NCI-H82 treated with DMSO at 0.1 percent for 48 hours (cell line): Measurements from ENCODE around the gene SLC12A8.
"Not testable (repeated sequence)": the region's sequence is repeated elsewhere in the genome, so short reads cannot be mapped to it uniquely, and the experiment has no call there.

Source experiments
- DNase-seq: peaks from one replicate; lab custom pipeline; 2025; ENCODE audit not compliant: unreplicated experiment; lab: John Stamatoyannopoulos, UW

The SLC12A8 gene

DNA sequence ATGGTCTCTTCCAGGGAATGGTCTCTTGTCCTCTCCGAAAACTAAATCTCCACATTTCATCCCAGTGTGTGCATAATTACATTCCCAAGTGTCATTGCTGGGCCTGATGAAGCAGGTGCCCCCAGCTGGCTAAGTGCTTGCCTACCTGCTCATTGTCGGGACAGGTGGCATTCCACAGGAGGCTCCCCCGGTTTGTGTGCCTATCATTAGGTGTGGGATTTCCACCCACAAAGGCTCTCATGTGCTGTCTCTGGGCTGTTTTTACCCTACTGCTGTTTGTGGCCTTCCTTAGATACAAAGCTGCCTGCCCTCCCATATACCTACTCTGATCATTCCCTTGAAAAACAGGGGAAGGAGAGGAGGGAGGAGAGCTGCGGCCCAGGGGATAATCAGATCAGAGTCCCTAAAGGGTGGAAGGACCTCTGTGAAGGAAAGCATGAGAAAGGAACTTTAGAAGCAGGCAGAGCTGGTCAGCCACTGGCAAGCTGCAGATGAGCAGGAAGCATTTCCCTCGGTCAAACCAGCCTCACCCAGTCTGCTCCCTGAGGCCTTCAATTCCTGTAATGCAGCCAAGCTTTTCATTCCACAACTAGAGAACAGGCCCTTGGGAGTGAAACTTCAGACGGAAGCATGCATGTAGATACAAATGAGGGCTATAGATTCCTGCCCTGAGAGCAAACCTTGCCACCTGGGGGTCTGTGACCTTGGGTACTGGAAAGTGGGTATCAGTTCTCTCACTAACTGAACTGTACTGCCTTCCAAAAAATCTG is 96.1 kb downstream of the SLC12A8 start:
- no peak for DNase-seq

DNA sequence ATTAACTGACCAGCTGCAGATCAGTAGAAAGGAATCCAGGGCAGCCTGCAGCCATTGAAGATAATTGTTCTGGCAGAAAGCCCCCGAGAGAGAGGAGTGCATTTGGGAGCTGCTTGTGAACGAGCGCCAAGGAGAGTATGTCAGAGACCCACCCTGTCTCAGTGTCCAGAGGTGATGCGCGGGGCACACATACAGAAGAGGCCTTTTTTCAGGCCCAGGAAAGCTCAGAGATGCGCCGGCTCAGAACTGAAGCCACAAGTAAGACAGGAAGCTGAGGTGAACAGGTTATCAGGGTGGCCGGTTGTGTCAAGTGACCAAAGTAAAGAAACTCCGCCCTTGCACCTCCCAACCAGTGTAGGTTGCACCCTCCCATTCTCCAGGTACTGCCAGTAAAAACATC is 96.9 kb downstream of the SLC12A8 start:
- DNase-seq: no peak

DNA sequence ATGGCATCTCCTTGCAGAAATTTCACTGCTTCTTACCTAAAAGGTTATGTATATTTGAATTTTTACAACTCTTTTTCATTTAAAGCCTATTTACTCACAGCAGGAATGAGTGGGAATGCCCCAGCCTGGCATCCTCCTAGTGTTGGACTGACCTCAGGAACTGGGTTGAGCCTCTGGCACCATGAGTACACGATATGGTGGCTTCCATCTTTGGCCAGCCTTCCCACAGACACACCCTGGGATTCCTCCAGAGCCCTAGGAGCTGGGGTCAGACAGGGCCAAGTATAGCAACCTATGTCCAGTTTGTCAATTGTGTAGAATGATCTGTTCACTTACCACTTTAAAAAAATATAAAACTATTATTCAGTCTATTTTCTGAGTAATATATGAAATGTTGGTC is 99.6 kb downstream of the SLC12A8 start:
- DNase-seq: no peak

DNA sequence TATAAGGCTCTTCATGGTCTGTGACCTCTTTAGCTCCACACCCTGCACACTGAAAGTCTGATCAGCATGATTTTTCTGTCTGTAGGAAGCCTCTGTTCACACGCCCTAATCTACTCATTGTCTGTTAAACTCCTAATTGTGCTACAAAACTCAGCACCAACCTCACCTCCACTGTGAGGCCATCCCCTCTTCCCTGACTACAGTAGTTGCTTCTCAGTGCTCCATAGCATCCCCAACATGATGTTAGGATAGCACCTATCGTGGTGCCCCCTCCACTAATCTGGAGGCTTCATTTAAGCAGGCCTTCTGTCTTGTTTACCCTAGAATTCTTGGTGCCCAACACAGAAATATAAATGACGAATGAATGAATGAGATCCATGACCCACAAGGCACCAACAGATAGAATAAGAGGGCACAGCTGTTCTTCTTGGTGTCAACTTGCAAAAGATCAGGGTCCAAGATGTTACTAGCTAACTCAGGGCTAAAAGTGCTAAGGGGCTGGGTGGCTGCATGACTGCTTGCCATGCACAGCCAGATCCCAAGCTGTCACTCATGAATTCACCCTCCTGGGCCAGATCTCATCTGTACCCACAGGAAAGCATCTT is 101.6 kb downstream of the SLC12A8 start:
- DNase-seq: no peak

DNA sequence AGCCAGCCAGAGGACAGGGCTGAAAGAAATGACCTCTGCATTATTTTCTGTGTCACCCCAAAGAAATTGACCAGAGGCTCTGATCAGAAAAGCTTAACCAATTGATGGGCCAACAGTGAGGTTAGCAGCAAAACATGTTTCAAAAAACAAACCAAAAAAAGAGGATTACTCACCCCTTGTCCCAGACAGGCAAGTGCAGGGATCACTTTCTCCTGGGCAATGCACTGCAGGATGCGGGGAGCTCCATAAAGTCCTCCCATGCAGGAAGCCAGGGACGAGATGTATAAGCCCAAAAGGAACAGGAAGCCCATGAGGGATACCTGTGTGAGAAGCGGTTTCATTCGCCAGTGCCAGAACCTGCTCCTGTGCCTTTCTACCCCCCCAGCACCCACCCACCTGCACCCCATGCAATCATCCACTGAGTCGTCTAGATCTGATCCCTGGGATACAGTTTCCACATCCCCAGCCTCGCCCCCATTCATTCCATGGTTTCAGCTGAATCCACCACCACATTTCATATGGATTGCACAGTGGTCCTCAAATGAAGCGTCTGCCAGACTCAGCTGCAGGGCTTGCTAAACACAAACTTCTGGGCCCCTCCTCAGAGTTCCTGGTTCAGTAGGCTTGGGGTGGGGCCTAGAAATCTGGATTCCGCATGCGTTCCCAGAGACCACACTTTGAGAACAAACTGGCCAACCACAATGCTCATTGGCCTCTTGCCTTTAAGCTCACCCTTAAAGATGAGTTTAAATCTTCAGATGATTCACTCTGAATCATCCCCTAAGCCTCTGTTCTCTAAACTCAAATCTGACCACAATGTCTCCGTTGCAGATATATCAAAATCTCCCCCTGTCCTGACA is 102.3 kb downstream of the SLC12A8 start:
- no peak for DNase-seq

DNA sequence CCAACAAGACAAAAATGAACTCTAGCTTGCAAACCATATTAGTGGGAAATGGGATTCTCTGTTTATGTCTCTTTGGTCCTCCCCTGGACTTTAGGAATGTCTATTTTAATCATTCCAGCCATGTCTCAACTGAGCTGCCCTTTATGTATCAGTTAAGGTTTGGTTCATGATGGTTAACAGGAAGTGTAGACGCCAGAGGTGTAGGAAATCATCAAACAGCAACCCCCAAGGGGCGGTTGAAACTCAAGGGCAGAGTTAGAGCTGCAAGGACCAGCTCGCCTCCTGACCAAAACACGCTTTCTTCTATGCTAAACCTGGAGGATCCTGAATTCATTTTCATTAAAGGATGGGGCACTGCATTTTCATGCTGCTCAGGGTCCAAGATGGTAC is 103.0 kb downstream of the SLC12A8 start:
- no peak for DNase-seq

DNA sequence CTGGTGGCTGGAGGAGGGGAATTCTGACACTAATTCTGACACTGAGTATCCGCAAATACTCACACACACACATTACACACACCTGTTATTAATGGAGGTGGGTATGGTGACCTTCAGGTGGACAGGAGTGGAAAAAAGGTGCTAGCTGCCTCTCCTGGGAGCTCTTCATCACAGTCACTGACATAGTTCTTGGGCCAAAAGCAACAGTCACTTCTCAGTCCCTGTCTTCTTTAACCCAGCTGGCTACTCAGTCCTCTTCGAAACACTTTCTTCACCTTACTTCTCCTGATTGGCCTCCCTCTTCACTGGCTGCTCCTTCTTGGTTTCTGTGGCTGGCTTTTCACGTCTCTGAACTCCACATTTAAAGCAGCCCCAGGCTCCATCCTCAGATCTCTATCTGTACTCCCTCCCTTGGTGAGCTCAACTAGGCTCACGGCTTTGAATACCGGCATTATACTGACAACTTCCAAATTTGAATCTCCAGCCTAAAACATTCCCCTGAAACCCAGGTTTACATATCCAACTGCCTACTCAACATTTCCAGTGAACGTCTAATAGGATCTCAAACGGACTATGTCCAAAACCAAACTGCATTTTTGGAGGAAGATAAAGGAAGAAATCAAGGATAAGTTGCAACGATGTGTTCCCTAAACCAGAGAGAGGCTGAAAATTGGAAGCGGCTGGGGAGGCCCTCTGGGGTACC is 103.6 kb downstream of the SLC12A8 start:
- DNase-seq: no peak

DNA sequence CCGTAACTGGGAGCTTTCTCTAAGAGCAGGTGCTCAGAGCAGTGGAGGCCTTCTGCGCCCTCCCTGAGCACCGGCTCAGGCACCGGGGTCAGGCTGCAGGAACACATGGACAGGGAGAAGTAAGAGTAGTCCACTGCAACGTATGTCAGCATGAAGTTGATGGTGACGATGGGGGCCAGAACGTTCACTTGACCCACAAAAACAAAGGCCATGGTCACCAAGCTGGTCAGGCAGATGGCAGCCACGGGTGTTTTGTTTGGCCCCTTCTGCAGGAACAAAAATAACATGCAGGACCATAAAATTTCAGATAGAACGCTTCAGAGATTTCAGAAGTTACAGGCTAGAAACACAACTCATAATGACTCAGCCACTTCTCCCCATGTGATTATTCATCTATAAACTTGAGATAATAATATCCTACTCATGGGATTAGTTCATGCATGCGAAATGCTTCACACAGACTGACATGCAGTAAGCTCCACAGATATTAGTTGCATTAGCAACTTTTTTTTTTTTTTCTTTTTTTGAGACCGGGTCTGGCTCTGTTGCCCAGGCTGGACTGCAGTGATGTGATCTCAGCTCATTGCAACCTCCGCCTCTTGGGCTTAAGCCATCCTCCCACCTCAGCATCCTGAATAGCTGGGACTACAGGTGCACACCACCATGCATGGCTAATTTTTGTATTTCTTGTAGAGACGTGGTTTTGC is 104.5 kb downstream of the SLC12A8 start:
- DNase-seq: no peak

DNA sequence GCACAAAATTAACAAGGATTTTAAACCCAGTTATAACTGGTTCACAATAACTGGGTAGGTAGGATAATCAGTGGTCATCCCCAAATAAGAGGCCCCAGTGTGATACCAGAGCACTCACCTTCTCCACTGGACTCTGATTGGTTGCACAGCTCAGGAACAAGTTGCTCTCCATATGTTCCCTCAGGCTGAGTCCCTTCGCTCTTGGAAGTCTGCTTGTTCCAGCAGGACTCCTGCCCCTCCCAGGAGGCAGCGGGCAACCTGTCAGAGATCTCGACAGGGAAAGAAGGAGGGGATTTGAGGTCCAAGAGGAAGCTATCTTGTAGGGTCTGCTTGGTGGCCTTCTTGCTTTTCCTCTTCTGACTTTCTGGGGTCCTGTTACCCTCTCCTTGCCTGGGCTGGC is 105.2 kb downstream of the SLC12A8 start:
- DNase-seq: no peak

DNA sequence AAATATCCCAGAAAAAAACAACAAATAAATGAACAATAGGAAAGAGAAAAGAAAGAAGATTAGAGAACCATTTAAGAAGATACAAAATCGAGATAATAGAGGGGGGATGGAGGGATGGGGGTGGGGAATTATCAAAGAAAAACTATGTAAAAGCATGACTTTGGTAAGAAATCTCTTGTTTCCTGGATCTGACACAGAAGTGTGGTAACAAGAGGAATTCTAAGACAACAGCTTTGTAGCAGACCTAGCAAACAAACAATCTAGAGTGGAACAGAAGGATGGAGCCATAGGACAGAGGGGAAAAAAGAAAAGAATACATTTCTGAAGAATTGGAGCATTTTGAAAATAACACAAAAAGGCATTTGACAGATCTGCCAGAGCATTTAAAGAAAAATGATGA is 107.4 kb downstream of the SLC12A8 start:
- DNase-seq: no peak

DNA sequence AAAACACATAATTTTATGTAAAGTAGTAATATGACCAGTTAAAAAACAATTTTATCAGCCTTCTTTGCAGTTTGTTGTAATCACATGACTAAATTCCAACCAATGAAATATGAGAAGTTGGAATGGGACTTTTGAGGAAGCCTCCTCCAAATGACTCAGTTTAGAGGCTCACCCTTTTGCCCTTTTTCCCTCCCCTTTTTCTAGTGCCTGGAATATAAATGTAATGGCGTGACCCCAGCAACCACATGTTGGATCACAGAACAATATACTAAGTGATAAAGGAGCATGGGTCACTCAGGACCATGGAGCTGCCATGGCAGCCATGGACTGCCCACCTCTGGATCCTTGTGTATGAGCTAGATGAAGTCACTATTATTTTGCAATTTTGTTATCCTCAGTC is 107.9 kb downstream of the SLC12A8 start:
- no peak for DNase-seq

DNA sequence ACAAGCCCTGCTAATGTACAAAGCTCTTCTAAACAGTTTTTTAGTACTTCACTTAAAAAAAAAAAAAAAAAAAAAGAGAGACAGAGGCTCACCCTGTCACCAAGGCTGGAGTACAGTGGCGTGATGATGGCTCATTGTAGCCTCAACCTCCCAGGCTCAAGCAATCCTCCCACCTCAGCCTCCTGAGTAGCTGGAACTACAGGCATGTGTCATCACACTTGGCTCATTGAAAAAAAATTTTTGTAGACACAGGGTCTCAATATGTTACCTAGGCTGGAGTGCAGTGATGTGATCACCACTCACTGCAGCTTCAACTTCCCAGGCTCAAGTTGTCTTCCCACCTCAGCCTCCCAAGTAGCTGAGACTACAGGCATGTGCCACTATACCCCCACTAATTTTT is 109.1 kb downstream of the SLC12A8 start:
- no peak for DNase-seq

DNA sequence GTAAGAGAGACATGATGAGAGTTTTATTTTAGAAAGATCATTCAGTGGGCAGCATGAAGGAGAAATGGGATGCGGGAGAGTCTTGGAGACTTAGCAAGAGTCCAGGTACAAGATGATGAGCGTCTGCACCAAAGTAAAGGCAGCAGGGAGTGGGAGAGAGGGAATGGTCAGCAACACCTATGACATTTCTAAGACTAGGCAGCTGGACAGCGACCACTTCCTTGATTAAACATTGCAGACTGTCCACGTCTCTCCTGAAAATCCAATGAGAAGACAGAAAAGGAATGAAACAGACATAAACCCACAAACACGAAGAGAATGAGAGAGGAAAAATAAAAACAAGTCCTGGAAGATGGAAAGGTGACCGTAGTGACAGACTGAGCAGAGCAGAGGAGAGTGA is 110.1 kb downstream of the SLC12A8 start:
- no peak for DNase-seq

DNA sequence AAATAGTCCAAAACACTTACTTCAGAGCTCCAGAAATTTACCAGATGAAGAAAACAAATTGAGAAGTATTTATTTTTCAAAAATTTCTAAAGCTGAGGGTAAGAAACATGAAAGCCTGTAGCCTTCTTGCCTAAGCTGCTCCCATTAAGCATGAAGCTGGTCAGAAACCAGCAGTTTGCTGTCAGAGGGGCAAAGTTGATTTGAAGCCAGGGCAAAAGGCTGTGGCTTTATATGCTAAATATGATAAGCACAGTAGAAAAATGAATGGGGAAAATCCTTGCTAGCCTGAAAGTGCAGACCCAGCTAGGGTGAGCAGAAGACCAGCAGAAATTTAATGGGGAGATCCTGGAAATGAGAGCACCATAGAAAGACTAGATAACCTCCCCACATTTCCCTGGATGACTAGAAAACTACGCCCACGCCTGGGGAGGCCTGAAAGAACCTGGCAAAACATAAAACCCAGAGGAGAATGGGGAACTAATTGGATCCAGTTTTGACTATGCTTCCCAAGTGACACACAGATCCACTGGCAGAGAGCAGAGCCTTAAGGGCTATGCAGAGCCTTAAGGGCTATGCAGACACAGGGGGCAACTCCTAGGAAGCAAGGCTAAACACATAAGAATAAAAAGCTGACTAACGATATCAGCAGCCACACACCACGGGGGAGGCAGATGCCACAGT is 113.8 kb downstream of the SLC12A8 start:
- no peak for DNase-seq

DNA sequence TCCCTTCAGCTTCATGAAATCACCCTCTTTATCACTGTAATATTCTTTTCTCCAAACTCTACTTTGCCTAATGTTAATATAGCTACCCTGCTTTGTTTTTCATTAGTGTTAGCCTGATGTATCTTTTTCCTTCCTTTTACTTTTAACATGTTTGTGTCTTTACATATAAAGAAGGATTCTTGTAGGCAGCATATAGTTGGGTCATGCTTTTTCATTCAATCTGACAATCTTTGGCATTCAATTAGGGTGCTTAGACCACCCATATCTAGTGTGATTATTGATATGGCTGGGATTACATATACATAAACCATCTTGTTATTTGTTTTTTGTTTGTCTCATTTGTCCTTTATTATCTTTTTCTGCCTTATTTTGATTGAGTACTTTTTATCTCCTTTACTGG is 121.9 kb downstream of the SLC12A8 start:
- no peak for DNase-seq

DNA sequence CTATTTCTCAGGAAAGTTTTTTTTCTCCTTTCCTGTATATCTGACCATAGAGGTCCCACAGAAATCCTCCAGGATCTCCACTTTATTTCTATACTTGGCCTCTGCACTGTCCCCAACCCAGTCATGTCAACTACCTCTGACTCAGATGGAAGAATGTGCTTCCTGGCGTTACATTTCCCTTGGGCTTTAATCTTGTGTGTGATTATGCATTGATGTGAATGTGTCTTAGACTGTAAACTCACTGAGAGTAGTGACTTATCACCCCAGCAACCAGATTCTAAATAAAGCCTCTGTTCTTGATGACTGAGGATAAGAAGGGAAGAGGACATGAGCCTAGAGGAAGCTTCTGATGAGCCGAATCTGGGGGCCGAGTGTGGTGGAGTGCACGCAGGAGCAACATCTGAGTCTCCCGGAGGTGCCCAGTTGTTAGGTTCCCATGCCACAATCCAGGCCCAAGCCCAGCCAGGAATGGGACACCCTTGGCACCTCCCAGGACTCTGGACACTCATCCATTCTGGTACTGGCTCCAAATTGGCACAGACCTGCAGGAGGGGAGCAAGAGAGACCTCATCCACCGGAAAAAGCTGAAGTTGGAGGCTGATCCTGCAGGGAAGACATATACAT is 124.7 kb downstream of the SLC12A8 start:
- no peak for DNase-seq

DNA sequence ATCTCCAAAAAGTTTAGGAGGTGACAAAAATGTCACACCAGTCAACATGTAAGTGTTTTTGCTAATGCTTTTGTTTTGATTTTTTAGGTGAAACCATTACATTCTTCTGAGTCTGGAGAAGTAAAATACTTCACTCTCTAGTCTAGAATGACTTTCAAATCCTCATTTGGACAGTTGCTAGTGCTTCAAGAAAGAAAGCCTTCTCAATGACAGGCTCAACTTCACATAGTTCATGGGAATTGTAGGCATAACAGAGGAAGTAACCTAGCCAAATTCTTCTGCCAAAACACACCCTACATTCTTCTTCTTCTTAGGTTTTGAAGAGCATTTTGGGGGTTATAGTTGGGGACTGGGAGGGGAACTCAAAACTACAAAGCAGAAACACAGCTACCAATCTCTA is 127.4 kb downstream of the SLC12A8 start:
- no peak for DNase-seq

DNA sequence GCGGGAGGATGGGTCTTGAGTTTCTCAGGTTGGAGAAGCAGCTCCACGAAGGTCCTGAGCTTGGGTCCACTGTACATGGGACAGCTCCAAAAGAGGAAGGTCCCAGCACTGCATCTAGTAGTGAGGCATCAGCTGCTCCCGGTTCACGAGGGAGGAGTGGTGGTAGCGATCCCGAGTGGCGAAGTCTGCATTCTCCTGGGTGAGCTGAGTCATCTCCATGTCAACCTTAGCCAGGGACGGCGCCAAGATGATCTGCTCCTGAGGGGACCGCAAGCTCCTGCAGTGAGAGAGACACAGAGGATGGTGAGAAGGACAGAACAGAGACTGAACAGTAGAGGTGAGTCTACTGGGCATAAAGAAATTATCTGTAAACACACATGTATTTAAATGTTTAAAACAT is 128.8 kb downstream of the SLC12A8 start:
- DNase-seq: no peak

DNA sequence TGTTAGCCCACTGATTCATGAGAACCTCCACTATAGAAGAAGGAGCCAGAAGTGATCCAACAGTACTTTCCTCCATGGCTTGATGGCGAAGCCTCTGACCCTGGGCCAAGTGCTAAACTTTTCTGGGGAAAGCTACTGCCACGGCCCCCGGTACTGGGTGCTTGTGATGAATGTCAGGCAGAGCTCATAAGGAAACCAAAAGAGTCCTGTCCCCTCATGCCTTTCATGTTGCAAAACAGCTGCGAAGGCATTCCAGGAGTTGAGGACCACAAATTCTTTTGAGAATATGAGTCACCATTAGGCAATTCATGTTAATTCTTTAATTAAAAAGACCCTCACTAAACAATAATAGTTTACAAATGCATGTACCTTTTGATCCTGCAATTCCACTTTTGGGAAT is 130.2 kb downstream of the SLC12A8 start:
- not testable (repeated sequence) for DNase-seq

DNA sequence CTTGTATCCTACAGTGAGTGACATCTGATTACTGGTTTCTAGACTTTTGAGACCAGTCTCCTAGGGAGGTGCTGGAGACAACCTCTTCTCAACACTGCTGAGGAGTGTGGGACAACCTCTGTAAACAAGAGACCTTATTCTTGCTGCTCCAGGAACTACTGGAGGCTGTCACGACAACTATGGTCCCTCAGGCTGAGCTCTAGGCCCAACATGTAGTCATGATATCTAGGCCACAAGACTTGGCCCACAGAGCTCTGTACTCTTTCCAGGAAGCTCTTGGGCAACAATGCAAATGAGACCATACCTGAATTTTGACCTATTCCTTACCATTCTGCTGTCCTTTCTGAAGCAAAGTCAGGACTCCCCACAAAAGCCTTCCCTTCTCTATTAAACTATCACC is 132.5 kb downstream of the SLC12A8 start:
- no peak for DNase-seq
